HEK293T (cell line): Measurements from ENCODE around the gene OR13J1.

Experiments used
- CTBP1 ChIP-seq: fragments of 450-650 bp; IDR thresholded peaks from 2 replicates; pipeline ENCODE4 v1.6.1; 2016; ENCODE audit warnings: borderline replicate concordance
- ELF4 ChIP-seq: fragments of 450-650 bp; IDR thresholded peaks from 2 replicates; pipeline ENCODE4 v1.6.1; 2017; ENCODE audit warnings: antibody characterized with exemption
- FOXK2 ChIP-seq: fragments of 450-650 bp; IDR thresholded peaks from 2 replicates; pipeline ENCODE4 v1.6.1; 2016; ENCODE audit warnings: mild to moderate bottlenecking
- HDGF ChIP-seq: fragments of 450-650 bp; IDR thresholded peaks from 2 replicates; pipeline ENCODE4 v1.6.1; 2017; ENCODE audit warnings: antibody characterized with exemption, borderline replicate concordance
- L3MBTL2 ChIP-seq: fragments of 450-650 bp; conservative IDR thresholded peaks from 2 replicates; pipeline ENCODE4 v1.6.1; 2016; ENCODE audit warnings: mild to moderate bottlenecking
- SP1 ChIP-seq: fragments of 450-650 bp; IDR thresholded peaks from 2 replicates; pipeline ENCODE4 v1.6.1; 2017
- SUZ12 ChIP-seq: fragments of 450-650 bp; IDR thresholded peaks from 2 replicates; pipeline ENCODE4 v1.6.1; 2016; ENCODE audit warnings: mild to moderate bottlenecking
- TARDBP ChIP-seq: fragments of 450-650 bp; IDR thresholded peaks from 2 replicates; pipeline ENCODE4 v1.6.1; 2016
- TF ChIP-seq, protein P1 (sequence below): fragments of 450-650 bp; IDR thresholded peaks from 2 replicates; pipeline ENCODE4 v1.6.1; 2016

- TF ChIP-seq TARDBP (no peak), ELF4 (no peak), FOXK2 (no peak), CTBP1 (no peak), SUZ12 (no peak), HDGF (no peak), SP1 (no peak), L3MBTL2 (no peak)
- TF ChIP-seq, protein P1, sequence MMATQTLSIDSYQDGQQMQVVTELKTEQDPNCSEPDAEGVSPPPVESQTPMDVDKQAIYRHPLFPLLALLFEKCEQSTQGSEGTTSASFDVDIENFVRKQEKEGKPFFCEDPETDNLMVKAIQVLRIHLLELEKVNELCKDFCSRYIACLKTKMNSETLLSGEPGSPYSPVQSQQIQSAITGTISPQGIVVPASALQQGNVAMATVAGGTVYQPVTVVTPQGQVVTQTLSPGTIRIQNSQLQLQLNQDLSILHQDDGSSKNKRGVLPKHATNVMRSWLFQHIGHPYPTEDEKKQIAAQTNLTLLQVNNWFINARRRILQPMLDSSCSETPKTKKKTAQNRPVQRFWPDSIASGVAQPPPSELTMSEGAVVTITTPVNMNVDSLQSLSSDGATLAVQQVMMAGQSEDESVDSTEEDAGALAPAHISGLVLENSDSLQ = no peak
Measured at GRCh38 chr9:35856206-35856605, 14.0 kb downstream of the OR13J1 start.
